SU-DHL-6 (cell line): ENCODE measurements around the gene CFP.

ENCODE experiments used
- H2AFZ ChIP-seq: fragments of 200-600 bp; sonication (generic); 2 replicates; pipeline ENCODE4 v1.6.1; 2014; ENCODE audit warnings: low read depth, mild to moderate bottlenecking, moderate library complexity, mixed read lengths, antibody characterized with exemption, low read length; ENCODE audit not compliant: severe bottlenecking
- H3F3A ChIP-seq: fragments of 200-600 bp; shearing (Covaris generic); 2 replicates; pipeline ENCODE4 v1.6.0; 2016; ENCODE audit warnings: antibody characterized with exemption, mild to moderate bottlenecking; ENCODE audit not compliant: insufficient read depth
- H3K27ac ChIP-seq: fragments of 200-600 bp; sonication (generic); 2 replicates; pipeline ENCODE4 v1.5.1; 2016; ENCODE audit warnings: low read depth, mild to moderate bottlenecking, low read length, moderate library complexity, mixed read lengths
- H3K27me3 ChIP-seq: fragments of 200-600 bp; sonication (generic), shearing (Covaris generic); 2 replicates; pipeline ENCODE4 v1.6.0; 2014; ENCODE audit warnings: mild to moderate bottlenecking, low read length
- H3K36me3 ChIP-seq: fragments of 200-600 bp; sonication (generic); 2 replicates; pipeline ENCODE4 v1.6.1; 2014; ENCODE audit warnings: mild to moderate bottlenecking, low read length, mixed read lengths
- H3K4me2 ChIP-seq: fragments of 300-600, 200-600 bp; shearing (Covaris generic), sonication (generic); 2 replicates; pipeline ENCODE4 v1.6.0; 2014; ENCODE audit warnings: low read length, low read depth, mild to moderate bottlenecking; ENCODE audit not compliant: poor library complexity, severe bottlenecking
- H3K4me3 ChIP-seq: fragments of 200-600 bp; sonication (generic); 2 replicates; pipeline ENCODE4 v1.5.1; 2014; ENCODE audit warnings: antibody characterized with exemption, low read length, mild to moderate bottlenecking, mixed read lengths; ENCODE audit not compliant: insufficient read depth, poor library complexity, severe bottlenecking
- H3K79me2 ChIP-seq: fragments of 200-600 bp; sonication (generic); 2 replicates; pipeline ENCODE4 v1.6.1; 2014; ENCODE audit warnings: mild to moderate bottlenecking, low read length, moderate library complexity; ENCODE audit not compliant: insufficient read depth
- H3K9ac ChIP-seq: fragments of 200-600 bp; sonication (generic); 2 replicates; pipeline ENCODE4 v1.7.0; 2014; ENCODE audit warnings: mild to moderate bottlenecking, low read length
- H3K9me2 ChIP-seq: fragments of 200-600 bp; sonication (generic); replicated peaks from 2 replicates; pipeline ENCODE4 v1.6.1; 2014; ENCODE audit warnings: low read length; ENCODE audit not compliant: insufficient read depth
- H3K9me3 ChIP-seq: fragments of 200-600 bp; sonication (generic); 2 replicates; pipeline ENCODE4 v1.6.1; 2014; ENCODE audit warnings: low read length, mixed read lengths; ENCODE audit not compliant: insufficient read depth
- H4K20me1 ChIP-seq: fragments of 200-600 bp; sonication (generic); 2 replicates; pipeline ENCODE4 v1.6.1; 2014; ENCODE audit warnings: low read depth, mild to moderate bottlenecking, antibody characterized with exemption, low read length, moderate library complexity, mixed read lengths
- EZH2phosphoT487 ChIP-seq: fragments of 200-600 bp; sonication (generic), shearing (Covaris generic); conservative IDR thresholded peaks from 2 replicates; pipeline ENCODE4 v1.6.1; 2018; ENCODE audit warnings: mild to moderate bottlenecking, antibody characterized with exemption, low read length, moderate library complexity, mixed read lengths
- TF ChIP-seq, protein P1 (sequence below): fragments of 200-600 bp; sonication (generic); IDR thresholded peaks from one replicate; pipeline ENCODE4 v1.5.1; 2017; ENCODE audit warnings: antibody characterized with exemption, mild to moderate bottlenecking, low read length, moderate library complexity; ENCODE audit not compliant: insufficient read depth, poor library complexity, severe bottlenecking

Gene CFP

DNA sequence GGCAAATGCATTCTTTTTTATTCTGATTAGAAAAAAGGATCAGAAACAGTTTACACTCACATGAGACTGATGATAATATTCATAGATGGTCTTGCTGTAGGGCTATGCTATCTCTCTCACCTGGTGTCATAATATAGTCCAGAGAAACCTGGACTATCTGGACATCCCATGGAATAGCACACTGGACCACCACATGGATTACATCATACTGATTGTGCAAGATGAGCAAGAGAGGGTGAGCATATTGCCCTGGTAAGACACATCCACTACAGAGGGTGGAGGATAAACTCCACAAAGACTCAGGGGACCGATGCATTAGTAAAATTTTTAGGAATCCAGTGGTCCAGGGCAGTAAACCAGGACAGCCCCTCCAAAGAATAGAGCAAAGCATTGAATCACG is 18.2 kb downstream of the CFP start:
- H4K20me1 ChIP-seq = no peaks in the 10 kb centered on the region

DNA sequence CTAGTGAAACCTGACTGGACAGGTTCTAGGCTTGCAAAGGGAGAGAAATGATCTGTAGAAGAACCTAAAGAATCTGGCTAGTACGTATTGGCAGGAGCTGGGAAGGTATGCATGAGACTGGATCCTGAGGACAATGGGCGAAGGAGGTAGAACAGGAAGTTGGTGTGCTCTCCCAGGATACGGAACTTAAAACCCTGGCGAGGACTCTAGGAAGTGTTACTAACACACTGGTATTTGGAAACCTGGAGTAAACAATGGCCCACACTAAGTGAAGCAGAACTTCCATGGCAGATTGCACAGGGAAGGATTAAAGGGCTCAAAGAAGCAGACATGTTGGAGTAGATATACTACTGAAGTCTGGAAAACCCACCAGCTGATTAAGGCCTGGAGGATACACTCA is 19.2 kb downstream of the CFP start:
- H2AFZ ChIP-seq = no peak overlapping the region
- no peak overlapping the region for H3K27ac ChIP-seq
- H3K4me3 ChIP-seq = no peak overlapping the region
- H3K36me3 ChIP-seq = no peaks in the 10 kb centered on the region
- no peaks in the 10 kb centered on the region for H4K20me1 ChIP-seq
- no peaks in the 10 kb centered on the region for H3F3A ChIP-seq
- H3K9me2 ChIP-seq = no peaks in the 10 kb centered on the region
- H3K79me2 ChIP-seq = no peaks in the 10 kb centered on the region
- no peak overlapping the region for H3K9ac ChIP-seq
- H3K4me2 ChIP-seq = no peak overlapping the region
- no peak for TF ChIP-seq EZH2phosphoT487
- TF ChIP-seq, protein P1, sequence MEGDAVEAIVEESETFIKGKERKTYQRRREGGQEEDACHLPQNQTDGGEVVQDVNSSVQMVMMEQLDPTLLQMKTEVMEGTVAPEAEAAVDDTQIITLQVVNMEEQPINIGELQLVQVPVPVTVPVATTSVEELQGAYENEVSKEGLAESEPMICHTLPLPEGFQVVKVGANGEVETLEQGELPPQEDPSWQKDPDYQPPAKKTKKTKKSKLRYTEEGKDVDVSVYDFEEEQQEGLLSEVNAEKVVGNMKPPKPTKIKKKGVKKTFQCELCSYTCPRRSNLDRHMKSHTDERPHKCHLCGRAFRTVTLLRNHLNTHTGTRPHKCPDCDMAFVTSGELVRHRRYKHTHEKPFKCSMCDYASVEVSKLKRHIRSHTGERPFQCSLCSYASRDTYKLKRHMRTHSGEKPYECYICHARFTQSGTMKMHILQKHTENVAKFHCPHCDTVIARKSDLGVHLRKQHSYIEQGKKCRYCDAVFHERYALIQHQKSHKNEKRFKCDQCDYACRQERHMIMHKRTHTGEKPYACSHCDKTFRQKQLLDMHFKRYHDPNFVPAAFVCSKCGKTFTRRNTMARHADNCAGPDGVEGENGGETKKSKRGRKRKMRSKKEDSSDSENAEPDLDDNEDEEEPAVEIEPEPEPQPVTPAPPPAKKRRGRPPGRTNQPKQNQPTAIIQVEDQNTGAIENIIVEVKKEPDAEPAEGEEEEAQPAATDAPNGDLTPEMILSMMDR = no peak
- H3K27me3 ChIP-seq = no peaks in the 10 kb centered on the region
- no peaks in the 10 kb centered on the region for H3K9me3 ChIP-seq

More for the DNA sequence above, 18.2 kb downstream of the CFP start:
- Histone ChIP-seq H3F3A (no peaks in the 10 kb centered on the region), H3K27ac (no peak overlapping the region), H3K9me2 (no peaks in the 10 kb centered on the region), H3K4me2 (no peak overlapping the region), H3K27me3 (no peaks in the 10 kb centered on the region), H3K4me3 (no peak overlapping the region), H3K9ac (no peak overlapping the region), H3K36me3 (no peaks in the 10 kb centered on the region), H2AFZ (no peak overlapping the region), H3K9me3 (no peaks in the 10 kb centered on the region), H3K79me2 (no peaks in the 10 kb centered on the region)
- TF ChIP-seq EZH2phosphoT487 = no peak
- TF ChIP-seq, protein P1 = no peak

DNA sequence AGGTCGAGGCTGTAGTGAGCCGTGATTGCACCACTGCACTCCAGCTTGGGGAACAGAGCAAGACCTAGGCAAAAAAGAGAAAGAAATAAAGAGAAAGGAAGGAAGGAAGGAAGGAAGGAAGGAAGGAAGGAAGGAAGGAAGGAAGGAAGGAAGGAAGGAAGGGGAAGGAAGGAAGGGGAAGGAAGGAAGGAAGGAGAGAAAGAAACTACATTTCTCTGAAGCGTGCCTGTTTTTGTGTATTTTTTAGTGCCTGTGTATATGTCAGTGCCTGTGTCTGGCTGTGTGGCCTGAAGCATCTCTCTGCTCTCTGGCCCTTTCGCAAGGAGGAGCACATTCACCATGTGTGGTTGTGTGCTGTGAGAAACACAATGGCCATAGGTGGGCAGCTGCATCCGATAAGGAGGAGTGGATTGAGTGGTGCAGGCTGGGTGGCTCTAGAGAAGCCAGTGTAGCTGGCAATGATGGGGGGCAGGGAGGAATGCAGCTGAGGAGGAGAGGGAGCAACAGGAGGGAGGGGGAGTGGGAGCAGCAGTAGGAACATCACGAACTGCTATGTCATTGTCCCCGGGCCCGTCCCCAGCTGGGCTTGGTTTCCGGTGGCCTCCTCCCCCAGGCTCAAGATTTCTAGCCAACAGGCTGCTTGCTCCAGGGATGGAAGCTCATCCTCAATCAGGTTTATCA is 21.5 kb downstream of the CFP start:
- no peaks in the 10 kb centered on the region for H3K9me2 ChIP-seq
- no peak overlapping the region for H3K4me3 ChIP-seq
- H2AFZ ChIP-seq = no peak overlapping the region
- no peaks in the 10 kb centered on the region for H3F3A ChIP-seq
- no peak overlapping the region for H3K4me2 ChIP-seq
- H3K9ac ChIP-seq = no peak overlapping the region
- TF ChIP-seq, protein P1 = no peak
- no peak for TF ChIP-seq EZH2phosphoT487
- no peaks in the 10 kb centered on the region for H4K20me1 ChIP-seq
- H3K27ac ChIP-seq = no peak overlapping the region
- no peaks in the 10 kb centered on the region for H3K27me3 ChIP-seq
- no peaks in the 10 kb centered on the region for H3K9me3 ChIP-seq
- no peaks in the 10 kb centered on the region for H3K36me3 ChIP-seq
- H3K79me2 ChIP-seq = no peaks in the 10 kb centered on the region
